Effector memory CD4-positive, alpha-beta T cell (primary cell): Measurements from ENCODE around the gene CXCL12.

ENCODE experiments used
- DNase-seq, 3 donors: peaks; one replicate each; pipeline ENCODE4 v3.0.0-alpha.2; 2020
- H3K27ac ChIP-seq: 2 replicates; pipeline ENCODE4 v1.7.0; 2013; ENCODE audit warnings: mild to moderate bottlenecking, low read length, moderate library complexity; ENCODE audit not compliant: insufficient read depth, poor library complexity, severe bottlenecking
- H3K27me3 ChIP-seq: replicated peaks from 2 replicates; pipeline ENCODE4 v1.7.0; 2013; ENCODE audit warnings: mild to moderate bottlenecking, low read length; ENCODE audit not compliant: insufficient read depth, control insufficient read depth, poor library complexity, severe bottlenecking
- H3K36me3 ChIP-seq: 2 replicates; pipeline ENCODE4 v1.7.0; 2013; ENCODE audit warnings: mild to moderate bottlenecking, low read length, moderate library complexity; ENCODE audit not compliant: control insufficient read depth, insufficient read depth
- H3K4me1 ChIP-seq: 2 replicates; pipeline ENCODE4 v1.7.0; 2013; ENCODE audit warnings: low read length, mild to moderate bottlenecking; ENCODE audit not compliant: control insufficient read depth, insufficient read depth, poor library complexity, severe bottlenecking
- H3K4me3 ChIP-seq: 2 replicates; pipeline ENCODE4 v1.7.0; 2013; ENCODE audit warnings: low read length, low read depth, mild to moderate bottlenecking; ENCODE audit not compliant: insufficient read depth, poor library complexity, severe bottlenecking
- H3K9me3 ChIP-seq: 2 replicates; pipeline ENCODE4 v1.7.0; 2013; ENCODE audit warnings: mild to moderate bottlenecking, low read length, moderate library complexity; ENCODE audit not compliant: control insufficient read depth

Gene CXCL12

DNA sequence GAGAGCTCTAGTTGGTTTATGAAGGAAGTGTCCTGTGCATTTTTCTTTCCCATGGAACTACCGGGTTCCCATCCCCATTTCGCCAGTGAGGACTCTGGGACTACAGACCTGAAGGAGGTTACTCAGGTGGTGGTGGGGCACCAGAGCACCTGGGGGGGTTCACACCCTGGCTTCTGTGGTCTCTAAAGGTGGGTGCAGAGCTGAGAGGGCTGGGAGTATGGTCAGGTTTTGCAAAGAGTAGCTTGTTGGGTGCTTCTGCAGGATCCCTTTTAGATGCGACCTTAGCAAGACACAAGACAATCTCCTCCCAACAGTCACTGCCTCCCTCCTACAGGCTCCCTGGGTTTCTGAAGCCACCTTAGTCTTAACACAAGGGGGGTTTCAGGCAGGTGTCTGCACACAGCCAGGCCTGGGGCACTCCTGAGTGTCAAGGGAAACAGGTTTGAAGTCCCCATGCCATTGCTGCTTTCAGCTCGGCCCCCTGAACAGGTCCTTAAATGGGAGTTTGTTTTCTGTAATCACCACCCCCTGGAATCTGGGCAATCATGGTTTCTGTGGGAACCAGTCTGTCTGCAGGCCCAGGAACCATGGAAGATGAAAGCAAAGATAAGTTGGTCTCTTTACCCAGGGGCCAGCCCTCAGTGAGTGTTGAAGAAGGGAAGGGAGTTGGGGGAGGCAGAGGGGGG lies 9.9 kb upstream of the CXCL12 start:
- Histone ChIP-seq H3K27me3 (no peaks in the 10 kb centered on the region), H3K36me3 (no peaks in the 10 kb centered on the region), H3K27ac (no peak overlapping the region), H3K4me3 (no peak overlapping the region), H3K4me1 (no peaks in the 10 kb centered on the region), H3K9me3 (no peaks in the 10 kb centered on the region)
- DNase-seq: no peak

- DNase-seq: no peak
- Histone ChIP-seq H3K4me3 (no peak overlapping the region), H3K27me3 (no peaks in the 10 kb centered on the region), H3K9me3 (no peaks in the 10 kb centered on the region), H3K4me1 (no peaks in the 10 kb centered on the region), H3K27ac (no peak overlapping the region), H3K36me3 (no peaks in the 10 kb centered on the region)
These were observed 9.1 kb upstream of the CXCL12 start for GRCh38 chr10:44393834-44394547.

DNA sequence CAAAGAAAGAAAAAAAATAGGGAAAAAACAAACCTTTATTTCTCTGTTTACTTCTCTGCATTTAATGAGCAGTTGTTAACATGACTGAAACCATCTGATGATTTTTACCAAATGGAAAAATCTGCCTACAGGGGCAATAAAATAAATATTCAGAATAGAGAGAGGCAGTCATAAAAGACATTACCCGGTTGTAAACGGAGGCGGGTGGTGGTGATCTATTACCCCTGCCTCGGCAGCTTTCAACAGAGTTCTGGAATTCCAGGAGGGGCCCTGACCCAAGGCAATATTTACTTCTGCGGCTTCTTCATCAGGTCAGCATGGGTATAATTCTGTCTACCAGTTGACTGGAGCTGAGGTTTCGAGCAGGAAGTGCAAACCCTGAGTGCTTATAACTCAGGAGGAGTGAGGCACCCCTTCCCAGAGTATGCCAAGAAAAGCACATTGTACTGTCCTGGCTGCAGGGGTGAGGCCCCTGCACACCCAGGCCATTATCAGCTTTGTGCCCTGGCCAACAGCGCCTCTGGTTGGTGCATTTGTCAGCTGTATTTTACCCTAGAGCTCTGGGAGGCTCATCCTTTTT lies 8.2 kb upstream of the CXCL12 start:
- no peak overlapping the region for H3K4me3 ChIP-seq
- DNase-seq: no peak
- no peak overlapping the region for H3K27ac ChIP-seq

GRCh38 chr10:44392420-44392819 lies 7.5 kb upstream of the CXCL12 start:
- Histone ChIP-seq H3K4me3 (no peak overlapping the region), H3K9me3 (no peaks in the 10 kb centered on the region), H3K36me3 (no peaks in the 10 kb centered on the region), H3K27ac (no peak overlapping the region), H3K4me1 (no peaks in the 10 kb centered on the region), H3K27me3 (no peaks in the 10 kb centered on the region)
- DNase-seq: no peak

More for the DNA sequence above, 8.2 kb upstream of the CXCL12 start:
- Histone ChIP-seq H3K9me3 (no peaks in the 10 kb centered on the region), H3K4me1 (no peaks in the 10 kb centered on the region), H3K27me3 (no peaks in the 10 kb centered on the region), H3K36me3 (no peaks in the 10 kb centered on the region)

DNA sequence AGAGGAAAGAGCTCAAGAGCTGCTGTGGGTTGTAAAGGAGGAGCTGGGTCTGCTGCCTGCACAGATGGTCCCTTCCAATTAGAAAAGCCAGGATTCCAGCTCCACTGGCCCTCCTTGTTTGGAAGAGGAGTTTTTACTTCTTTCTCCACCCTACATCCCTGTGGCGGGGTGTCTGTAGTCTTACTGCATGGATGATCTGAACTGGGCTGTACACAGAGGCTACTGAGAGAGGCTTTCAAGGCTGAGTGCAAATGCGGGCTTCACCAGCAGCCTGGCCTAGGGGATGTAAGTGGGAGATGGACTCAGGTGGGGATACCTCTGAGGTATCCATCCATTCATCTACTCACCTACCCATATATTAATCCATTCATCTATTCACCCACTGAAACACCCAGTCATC lies 7.1 kb upstream of the CXCL12 start:
- no peaks in the 10 kb centered on the region for H3K9me3 ChIP-seq
- H3K27ac ChIP-seq: no peak overlapping the region
- H3K4me3 ChIP-seq: no peak overlapping the region
- H3K36me3 ChIP-seq: no peaks in the 10 kb centered on the region
- no peak for DNase-seq
- H3K4me1 ChIP-seq: no peaks in the 10 kb centered on the region
- H3K27me3 ChIP-seq: no peaks in the 10 kb centered on the region

DNA sequence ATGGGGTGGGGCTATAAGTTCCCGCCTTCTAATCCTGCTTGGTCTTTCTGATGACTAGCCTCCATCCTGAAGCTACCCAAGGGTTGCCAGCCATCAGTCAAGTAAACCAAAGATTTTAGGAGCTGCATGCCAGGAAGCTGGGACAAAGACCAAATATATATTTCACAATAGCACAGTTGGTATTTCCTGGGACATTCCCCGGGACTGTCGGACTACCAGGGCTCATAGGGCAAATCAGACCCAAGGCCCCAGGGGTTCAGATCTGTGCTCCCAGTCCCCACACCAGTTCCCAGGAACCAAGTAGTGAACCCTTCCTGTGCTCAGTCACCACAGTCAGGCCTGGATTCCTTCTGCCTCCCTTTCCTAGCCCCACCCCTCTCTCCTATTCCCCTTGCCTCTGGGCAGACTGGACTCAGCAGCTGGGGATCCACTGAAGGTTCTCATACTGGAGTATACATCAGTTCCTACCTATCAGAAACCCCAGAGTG lies 5.7 kb upstream of the CXCL12 start:
- no peaks in the 10 kb centered on the region for H3K9me3 ChIP-seq
- DNase-seq: no peak
- H3K36me3 ChIP-seq: no peaks in the 10 kb centered on the region
- H3K27me3 ChIP-seq: no peaks in the 10 kb centered on the region
- H3K27ac ChIP-seq: no peak overlapping the region
- H3K4me3 ChIP-seq: no peak overlapping the region
- no peaks in the 10 kb centered on the region for H3K4me1 ChIP-seq

- Histone ChIP-seq H3K27me3 (no peaks in the 10 kb centered on the region), H3K36me3 (no peaks in the 10 kb centered on the region)
- no peak for DNase-seq
These were observed 4.7 kb upstream of the CXCL12 start for GRCh38 chr10:44389556-44389955.

GRCh38 chr10:44389150-44389549 lies 4.3 kb upstream of the CXCL12 start:
- Histone ChIP-seq H3K27ac (no peak overlapping the region), H3K36me3 (no peaks in the 10 kb centered on the region), H3K9me3 (no peaks in the 10 kb centered on the region), H3K4me1 (no peaks in the 10 kb centered on the region), H3K27me3 (no peaks in the 10 kb centered on the region), H3K4me3 (no peak overlapping the region)
- no peak for DNase-seq

More at GRCh38 chr10:44389556-44389955, 4.7 kb upstream of the CXCL12 start:
- Histone ChIP-seq H3K9me3 (no peaks in the 10 kb centered on the region), H3K4me1 (no peaks in the 10 kb centered on the region), H3K27ac (no peak overlapping the region), H3K4me3 (no peak overlapping the region)

GRCh38 chr10:44388641-44389040 lies 3.7 kb upstream of the CXCL12 start:
- no peak for DNase-seq
- H3K36me3 ChIP-seq: no peaks in the 10 kb centered on the region
- H3K9me3 ChIP-seq: no peaks in the 10 kb centered on the region
- no peak overlapping the region for H3K4me3 ChIP-seq
- H3K27me3 ChIP-seq: no peaks in the 10 kb centered on the region
- no peaks in the 10 kb centered on the region for H3K4me1 ChIP-seq
- H3K27ac ChIP-seq: no peak overlapping the region

DNA sequence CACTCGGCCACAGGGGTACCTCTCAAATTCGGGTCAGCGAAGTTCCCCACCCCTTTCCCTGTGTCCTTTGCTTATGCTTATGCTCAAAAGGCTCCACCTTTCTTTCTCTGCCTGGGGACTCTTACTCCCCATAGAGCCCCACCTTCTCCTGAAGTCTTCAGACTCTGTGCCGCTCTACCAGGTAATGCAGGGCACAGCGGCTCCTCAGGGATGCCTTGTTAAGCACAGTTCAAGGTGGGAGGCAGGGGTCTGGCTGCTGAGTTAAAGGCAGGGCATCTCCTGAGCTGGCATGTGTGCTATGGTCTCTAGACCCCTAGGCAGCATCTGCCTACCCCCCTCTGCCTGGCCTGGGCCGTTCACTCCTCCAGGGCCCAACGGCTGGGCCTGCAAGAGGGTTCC lies 3.0 kb upstream of the CXCL12 start:
- Histone ChIP-seq H3K36me3 (no peaks in the 10 kb centered on the region), H3K27me3 (no peaks in the 10 kb centered on the region), H3K27ac (no peak overlapping the region), H3K4me3 (no peak overlapping the region), H3K9me3 (no peaks in the 10 kb centered on the region), H3K4me1 (no peaks in the 10 kb centered on the region)
- no peak for DNase-seq
